ENCODE measurements around the gene CD109. TPM values are rescaled to one million over a fixed set of nuclear protein-coding genes. Genes with fewer than 3 reads are reported as not detected.

CD109 gene
- total RNA-seq, 4 donors from 2014 or later: 7.8 to 19.0 (median 12.7) TPM

- TF ChIP-seq EP300 (IDR thresholded peaks at IDR 0.05): no peak
- no peak for TF ChIP-seq POLR2A (IDR thresholded peaks at IDR 0.05)
- no peak for TF ChIP-seq CTCF (IDR thresholded peaks at IDR 0.05)
- H3K4me1 ChIP-seq: no peaks in the 10 kb centered on the region
- H3K4me3 ChIP-seq: no peak overlapping the region
- no peak for DNase-seq (ENCODE audit: low spot score in 2 of 2)
- H3K9me3 ChIP-seq: no peaks in the 10 kb centered on the region
- H3K36me3 ChIP-seq: no peaks in the 10 kb centered on the region
- no peak overlapping the region for H3K27ac ChIP-seq
- H3K27me3 ChIP-seq: no peaks in the 10 kb centered on the region
- 86 to 89% methylated on average over 2 of the region's 2 CpGs for WGBS, 2 donors
These were observed 31.3 kb upstream of the CD109 start for GRCh38 chr6:73664701-73665100.

GRCh38 chr6:73665686-73666319 lies 30.2 kb upstream of the CD109 start:
- Histone ChIP-seq H3K27ac (no peak overlapping the region), H3K27me3 (peaks cover 0 to 6% of the 10 kb centered on the region in 2 donors), H3K36me3 (no peaks in the 10 kb centered on the region), H3K9me3 (no peaks in the 10 kb centered on the region), H3K4me1 (no peaks in the 10 kb centered on the region), H3K4me3 (no peak overlapping the region)
- TF ChIP-seq EP300 (IDR thresholded peaks at IDR 0.05) (no peak), CTCF (IDR thresholded peaks at IDR 0.05) (no peak), POLR2A (IDR thresholded peaks at IDR 0.05) (no peak)
- WGBS, 2 donors: 70 to 75% methylated on average over 3 of the region's 3 CpGs
- no peak for DNase-seq (ENCODE audit: low spot score in 2 of 2)

- TF ChIP-seq POLR2A (IDR thresholded peaks at IDR 0.05): no peak
- no peak for TF ChIP-seq CTCF (IDR thresholded peaks at IDR 0.05)
- no peak for TF ChIP-seq EP300 (IDR thresholded peaks at IDR 0.05)
- Histone ChIP-seq H3K27ac (no peak overlapping the region), H3K4me1 (no peaks in the 10 kb centered on the region), H3K36me3 (no peaks in the 10 kb centered on the region), H3K4me3 (no peak overlapping the region), H3K27me3 (peaks cover 0 to 6% of the 10 kb centered on the region in 2 donors), H3K9me3 (no peaks in the 10 kb centered on the region)
- 32 to 36% methylated on average over 2 of the region's 2 CpGs for WGBS, 2 donors
- DNase-seq (ENCODE audit: low spot score in 2 of 2): no peak
These were observed 29.6 kb upstream of the CD109 start for GRCh38 chr6:73666393-73666792.

GRCh38 chr6:73667798-73668197 lies 28.2 kb upstream of the CD109 start:
- no peak overlapping the region for H3K27ac ChIP-seq
- WGBS, 2 donors: 60 to 65% methylated on average over 1 of the region's 1 CpG
- H3K9me3 ChIP-seq: no peaks in the 10 kb centered on the region
- H3K36me3 ChIP-seq: no peaks in the 10 kb centered on the region
- TF ChIP-seq EP300 (IDR thresholded peaks at IDR 0.05) (no peak), POLR2A (IDR thresholded peaks at IDR 0.05) (no peak), CTCF (IDR thresholded peaks at IDR 0.05) (no peak)
- H3K4me1 ChIP-seq: no peaks in the 10 kb centered on the region
- no peak for DNase-seq (ENCODE audit: low spot score in 2 of 2)
- no peak overlapping the region for H3K4me3 ChIP-seq
- H3K27me3 ChIP-seq: peaks cover 0 to 6% of the 10 kb centered on the region in 2 donors

- H3K4me1 ChIP-seq: no peaks in the 10 kb centered on the region
- WGBS, 2 donors: 88 to 89% methylated on average over 1 of the region's 1 CpG
- no peak for TF ChIP-seq POLR2A (IDR thresholded peaks at IDR 0.05)
- no peak for TF ChIP-seq CTCF (IDR thresholded peaks at IDR 0.05)
- TF ChIP-seq EP300 (IDR thresholded peaks at IDR 0.05): no peak
- H3K4me3 ChIP-seq: no peak overlapping the region
- H3K36me3 ChIP-seq: no peaks in the 10 kb centered on the region
- H3K27ac ChIP-seq: no peak overlapping the region
- peaks cover 0 to 6% of the 10 kb centered on the region in 2 donors for H3K27me3 ChIP-seq
- no peak for DNase-seq (ENCODE audit: low spot score in 2 of 2)
- no peaks in the 10 kb centered on the region for H3K9me3 ChIP-seq
These were observed 27.0 kb upstream of the CD109 start for GRCh38 chr6:73669005-73669404.
